K562 (cell line): Measurements from ENCODE around the gene LRP2. TPM values are rescaled to one million over a fixed set of nuclear protein-coding genes. Genes with fewer than 3 reads are reported as not detected.

ENCODE experiments used
- CBX2 ChIP-seq: fragments of 200-600 bp; sonication (generic); IDR thresholded peaks from one replicate; pipeline ENCODE4 v1.6.1; 2012; ENCODE audit warnings: mild to moderate bottlenecking, low read length, inconsistent platforms; ENCODE audit not compliant: insufficient read depth, poor library complexity, severe bottlenecking
- ZNF318 ChIP-seq, 2 experiments: fragments of 450-650 bp; IDR thresholded peaks; 2 replicates each; pipeline ENCODE4 v1.6.1; 2016; ENCODE audit warnings: mild to moderate bottlenecking in 2 of 2, borderline replicate concordance in 1 of 2, low read depth in 1 of 2, moderate library complexity in 1 of 2
- polyA plus RNA-seq, 8 experiments: library from polyadenylated mRNA; depleted of rRNA in 4 of 8; stranded (reverse) in 5 of 8; unstranded in 3 of 8; fragments of >200 nt; fragmentation: Nextera tagmentation in 2 of 8; fragmentation: Illumina TruSeq in 1 of 8; extraction: Ambion mirVana in 2 of 8; extraction: Trizol in 1 of 8; gene quantifications; 2 replicates each; pipeline versions ENCODE4 v1.2.1 to v1.2.3, GENCODE V29; 2011 to 2014; ENCODE audit warnings: inconsistent platforms in 1 of 8, missing spikeins in 1 of 8
- total RNA-seq, 7 experiments: library from RNA; depleted of rRNA in 6 of 7; stranded (reverse); fragments of >200 nt in 6 of 7; fragmentation: Illumina TruSeq in 2 of 7; extraction: Trizol in 2 of 7; gene quantifications; 2 replicates each; pipeline versions ENCODE4 v1.2.1 to v1.2.3, GENCODE V29; 2011 to 2021; ENCODE audit warnings: low replicate concordance in 1 of 7
- TF ChIP-seq, protein P1 (sequence below): fragments of 450-650 bp; IDR thresholded peaks from one replicate; pipeline ENCODE4 v1.6.1; 2018; ENCODE audit warnings: mild to moderate bottlenecking, moderate library complexity; ENCODE audit not compliant: partially characterized antibody

The LRP2 gene
- total and polyA plus RNA-seq, 9 of the 15 experiments (the other 6 are each of a cell fraction or from before 2014, with no cell fraction given) = 0.04 to 0.18 (median 0.11) TPM; not detected in 1

DNA sequence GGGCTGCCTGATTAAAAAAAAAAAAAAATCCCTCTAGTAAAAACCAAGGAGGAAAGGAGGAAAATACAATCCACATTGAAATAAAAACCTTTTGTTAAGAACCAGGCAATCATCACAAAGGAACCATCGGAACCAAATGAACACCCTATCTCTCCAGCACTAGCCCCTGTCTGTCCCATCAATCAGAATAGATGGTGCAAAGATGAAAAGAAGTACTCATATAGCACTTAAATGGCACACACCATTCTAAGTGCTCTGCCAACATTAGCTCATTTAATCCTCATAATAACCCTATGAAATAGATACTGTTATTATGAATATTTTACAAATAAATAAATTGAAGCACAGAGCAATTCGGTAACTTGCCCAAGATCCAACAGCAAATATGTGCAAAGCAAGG is 38.5 kb downstream of the LRP2 start (continued):
- TF ChIP-seq ZNF318 (IDR thresholded peaks at IDR 0.05; ENCODE audit: borderline replicate concordance in 1 of 2, low read depth in 1 of 2) (no peak), CBX2 (no peak)
- TF ChIP-seq, protein P1, sequence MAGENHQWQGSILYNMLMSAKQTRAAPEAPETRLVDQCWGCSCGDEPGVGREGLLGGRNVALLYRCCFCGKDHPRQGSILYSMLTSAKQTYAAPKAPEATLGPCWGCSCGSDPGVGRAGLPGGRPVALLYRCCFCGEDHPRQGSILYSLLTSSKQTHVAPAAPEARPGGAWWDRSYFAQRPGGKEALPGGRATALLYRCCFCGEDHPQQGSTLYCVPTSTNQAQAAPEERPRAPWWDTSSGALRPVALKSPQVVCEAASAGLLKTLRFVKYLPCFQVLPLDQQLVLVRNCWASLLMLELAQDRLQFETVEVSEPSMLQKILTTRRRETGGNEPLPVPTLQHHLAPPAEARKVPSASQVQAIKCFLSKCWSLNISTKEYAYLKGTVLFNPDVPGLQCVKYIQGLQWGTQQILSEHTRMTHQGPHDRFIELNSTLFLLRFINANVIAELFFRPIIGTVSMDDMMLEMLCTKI = no peak
